Measurements from ENCODE around the gene BNC1. TPM values are rescaled to one million over a fixed set of nuclear protein-coding genes. Genes with fewer than 3 reads are reported as not detected.

BNC1 gene
- 1.5 and 14.3 TPM in 2 replicates for total RNA-seq

GRCh38 chr15:83284559-83285283, at the start of gene BNC1:
Gene BNC1, minus strand, starts transcription at chr15:83284664. Its CDS starts 36 bp downstream, at chr15:83284628.

GRCh38 chr15:83207660-83208366, 76.7 kb downstream of the BNC1 start, which contains the start of gene HDGFL3:
Gene HDGFL3, minus strand, starts transcription at chr15:83207823. Its CDS starts 409 bp downstream, at chr15:83207414.

Other genes with a start within 250 kb of the BNC1 start
- gene BTBD1, start 217.4 kb downstream of the BNC1 start, total RNA-seq: 84.9 and 108 TPM in 2 replicates
- 0.20 TPM in 1 of 2 replicates, not detected in the other for gene TM6SF1, start 177.0 kb downstream of the BNC1 start, total RNA-seq
- 15.8 and 25.4 TPM in 2 replicates for gene HDGFL3, start 76.8 kb downstream of the BNC1 start, total RNA-seq
- gene SH3GL3, start 162.7 kb upstream of the BNC1 start, total RNA-seq: under 0.01 and 0.20 TPM in 2 replicates

Data from subcutaneous preadipocyte (primary cell).